OCI-LY3 (cell line): ENCODE data around the gene GBP1.
"Not testable (repeated sequence)": the region's sequence is repeated elsewhere in the genome, so short reads cannot be mapped to it uniquely, and the experiment has no call there.

Experiments
- H2AFZ ChIP-seq: fragments of 200-600, 300-600 bp; shearing (Covaris generic); 2 replicates; pipeline ENCODE4 v1.6.0; 2014; ENCODE audit warnings: antibody characterized with exemption, low read depth, low read length
- H3K27ac ChIP-seq: fragments of 200-600, 300-600 bp; sonication (generic); 2 replicates; pipeline ENCODE4 v1.5.1; 2014; ENCODE audit warnings: mild to moderate bottlenecking, low read length, moderate library complexity, mixed read lengths
- H3K27me3 ChIP-seq: fragments of 200-600, 300-600 bp; sonication (generic); 2 replicates; pipeline ENCODE4 v1.6.1; 2014; ENCODE audit warnings: low read depth, low read length, mixed read lengths
- H3K36me3 ChIP-seq: fragments of 200-600, 300-600 bp; sonication (generic); replicated peaks from 2 replicates; pipeline ENCODE3; 2014; ENCODE audit warnings: low read depth, low read length, mixed read lengths
- H3K4me1 ChIP-seq: fragments of 300-600, 200-600 bp; sonication (generic); 2 replicates; pipeline ENCODE4 v1.6.1; 2014; ENCODE audit warnings: low read length, mixed read lengths
- H3K4me2 ChIP-seq: fragments of 200-600, 300-600 bp; sonication (generic); 2 replicates; pipeline ENCODE4 v1.6.1; 2014; ENCODE audit warnings: low read length, mixed read lengths
- H3K4me3 ChIP-seq: fragments of 300-600, 200-600 bp; sonication (generic); 2 replicates; pipeline ENCODE4 v1.5.1; 2014; ENCODE audit warnings: antibody characterized with exemption, mild to moderate bottlenecking, low read length, moderate library complexity
- H3K79me2 ChIP-seq: fragments of 300-600, 200-600 bp; shearing (Covaris generic); 2 replicates; pipeline ENCODE4 v1.6.1; 2014; ENCODE audit warnings: mild to moderate bottlenecking, low read length, mixed read lengths
- H3K9ac ChIP-seq: fragments of 300-600, 200-600 bp; shearing (Covaris generic); 2 replicates; pipeline ENCODE4 v1.6.0; 2014; ENCODE audit warnings: mild to moderate bottlenecking, low read length, moderate library complexity
- H3K9me3 ChIP-seq: fragments of 200-600, 300-600 bp; shearing (Covaris generic); 2 replicates; pipeline ENCODE4 v1.6.1; 2014; ENCODE audit warnings: low read length, mixed read lengths; ENCODE audit not compliant: insufficient read depth
- H4K20me1 ChIP-seq: fragments of 200-600, 300-600 bp; sonication (generic); 2 replicates; pipeline ENCODE4 v1.6.1; 2016; ENCODE audit warnings: low read length, mixed read lengths; ENCODE audit not compliant: insufficient read depth
- CTCF ChIP-seq: fragments of 200-600, 300-600 bp; sonication (generic); IDR thresholded peaks from 2 replicates; pipeline ENCODE4 v1.5.1; 2014; ENCODE audit warnings: antibody characterized with exemption, low read length, low read depth
- EZH2phosphoT487 ChIP-seq: fragments of 200-600 bp; shearing (Covaris generic); IDR thresholded peaks from 2 replicates; pipeline ENCODE4 v1.6.1; 2018; ENCODE audit warnings: antibody characterized with exemption, mixed run types, low read depth

The GBP1 gene

GRCh38 chr1:89023026-89023425, 42.0 kb downstream of the GBP1 start:
- peaks cover 14% of the 10 kb centered on the region for H3K4me1 ChIP-seq
- no peak overlapping the region for H3K27ac ChIP-seq
- 0 out of 2 replicates have a peak overlapping the region, but pooled peaks have one; percentile 35 for H3K9ac ChIP-seq
- peak overlapping the region; percentile 77 for H3K4me2 ChIP-seq
- H3K9me3 ChIP-seq: no peaks in the 10 kb centered on the region
- peak overlapping the region; percentile 92 for H2AFZ ChIP-seq
- H4K20me1 ChIP-seq: no peaks in the 10 kb centered on the region
- peaks cover 4% of the 10 kb centered on the region for H3K36me3 ChIP-seq
- peak overlapping the region; percentile 67 for H3K4me3 ChIP-seq
- H3K79me2 ChIP-seq: no peaks in the 10 kb centered on the region
- no peak for TF ChIP-seq CTCF
- TF ChIP-seq EZH2phosphoT487: no peak
- no peaks in the 10 kb centered on the region for H3K27me3 ChIP-seq

GRCh38 chr1:89022167-89022959, 42.6 kb downstream of the GBP1 start, which contains the start of gene GBP3:
GBP3 (minus strand) TSS chr1:89022866; CDS start chr1:89020721, 2,145 bp downstream.
- Histone ChIP-seq H3K4me3 (peak within 1 kb of the TSS; percentile 67), H3K79me2 (no peaks in the 10 kb centered on the region), H3K9ac (peak within 1 kb of the TSS; percentile 35; the same call in 1 of the 2 replicates), H3K27ac (no peak within 1 kb of the TSS), H4K20me1 (no peaks in the 10 kb centered on the region), H3K27me3 (no peaks in the 10 kb centered on the region), H3K9me3 (no peaks in the 10 kb centered on the region), H3K36me3 (peaks cover 4% of the 10 kb centered on the region), H2AFZ (peak within 1 kb of the TSS; percentile 92), H3K4me1 (peaks cover 14% of the 10 kb centered on the region), H3K4me2 (peak within 1 kb of the TSS; percentile 77)
- no peak for TF ChIP-seq EZH2phosphoT487
- no peak for TF ChIP-seq CTCF

- H3K4me3 ChIP-seq, H4K20me1 ChIP-seq, H3K79me2 ChIP-seq, H3K27me3 ChIP-seq, H3K9me3 ChIP-seq, H3K9ac ChIP-seq, H3K27ac ChIP-seq, H3K4me2 ChIP-seq, H3K36me3 ChIP-seq, H2AFZ ChIP-seq: not testable (repeated sequence)
- H3K4me1 ChIP-seq: peaks cover 17% of the 10 kb centered on the region
These were observed 46.7 kb downstream of the GBP1 start for GRCh38 chr1:89018318-89018717.

GRCh38 chr1:89008511-89008910, 56.5 kb downstream of the GBP1 start:
- no peaks in the 10 kb centered on the region for H4K20me1 ChIP-seq
- no peaks in the 10 kb centered on the region for H3K79me2 ChIP-seq
- TF ChIP-seq EZH2phosphoT487: no peak
- no peak for TF ChIP-seq CTCF
- no peaks in the 10 kb centered on the region for H3K4me1 ChIP-seq
- no peak overlapping the region for H3K4me2 ChIP-seq
- H3K9me3 ChIP-seq: no peaks in the 10 kb centered on the region
- H3K27me3 ChIP-seq: no peaks in the 10 kb centered on the region
- H3K27ac ChIP-seq: no peak overlapping the region
- H2AFZ ChIP-seq: no peak overlapping the region
- H3K4me3 ChIP-seq: no peak overlapping the region
- no peak overlapping the region for H3K9ac ChIP-seq
- H3K36me3 ChIP-seq: no peaks in the 10 kb centered on the region
